ENCODE data around the gene COL7A1.

The COL7A1 gene

DNA sequence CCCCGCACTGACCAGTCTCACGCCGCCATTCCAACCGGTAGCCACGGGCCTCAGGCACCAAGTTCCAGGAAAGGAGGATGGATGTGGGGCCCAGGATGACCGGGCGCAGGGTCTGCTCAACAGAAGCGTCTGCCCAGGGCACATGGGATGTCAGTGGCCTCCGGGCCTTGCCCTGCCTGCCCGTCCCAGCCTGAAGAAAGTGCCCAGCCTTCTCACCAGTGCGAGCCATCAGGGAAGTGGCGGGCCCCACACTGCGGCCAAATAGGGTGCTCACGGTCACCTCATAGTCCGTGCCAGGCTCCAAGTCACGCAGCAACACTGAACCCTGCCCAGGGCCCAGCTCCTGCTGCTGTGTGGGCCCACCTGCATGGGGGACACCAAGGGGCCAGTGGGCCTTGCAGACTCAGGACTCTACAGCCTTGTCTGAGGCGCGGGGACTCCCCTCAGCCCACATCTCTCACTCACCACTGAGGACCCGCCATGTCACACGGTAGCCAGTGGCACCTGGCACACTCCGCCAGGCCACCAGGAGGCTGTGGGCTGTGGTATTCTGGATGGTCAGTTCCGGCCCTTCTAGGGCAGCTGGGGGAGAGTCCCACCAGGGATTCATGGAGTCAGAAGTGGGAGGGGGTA lies 3.1 kb downstream of the COL7A1 start:
- no peak for DNase-seq (ENCODE audit: low read depth)

DNA sequence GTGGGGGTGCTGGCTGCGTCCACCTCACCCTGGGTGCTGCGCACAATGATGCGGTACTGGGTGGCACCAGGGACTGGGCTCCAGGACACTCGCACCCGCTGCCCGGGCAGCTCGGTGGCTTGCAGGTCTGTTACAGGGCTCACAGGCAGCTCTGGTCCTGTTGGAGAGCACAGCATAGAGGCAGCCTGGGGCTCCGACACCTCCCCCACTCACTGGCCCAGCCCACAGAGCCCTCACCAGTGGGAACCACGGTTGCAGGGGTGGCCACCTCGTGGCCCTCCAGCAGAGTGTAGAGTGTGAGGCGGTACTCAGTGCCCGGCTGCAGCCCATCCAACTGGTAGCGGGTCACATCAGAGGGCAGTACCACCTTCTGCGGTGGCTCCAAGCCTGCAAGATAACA lies 3.7 kb downstream of the COL7A1 start:
- DNase-seq (ENCODE audit: low read depth) = no peak

DNA sequence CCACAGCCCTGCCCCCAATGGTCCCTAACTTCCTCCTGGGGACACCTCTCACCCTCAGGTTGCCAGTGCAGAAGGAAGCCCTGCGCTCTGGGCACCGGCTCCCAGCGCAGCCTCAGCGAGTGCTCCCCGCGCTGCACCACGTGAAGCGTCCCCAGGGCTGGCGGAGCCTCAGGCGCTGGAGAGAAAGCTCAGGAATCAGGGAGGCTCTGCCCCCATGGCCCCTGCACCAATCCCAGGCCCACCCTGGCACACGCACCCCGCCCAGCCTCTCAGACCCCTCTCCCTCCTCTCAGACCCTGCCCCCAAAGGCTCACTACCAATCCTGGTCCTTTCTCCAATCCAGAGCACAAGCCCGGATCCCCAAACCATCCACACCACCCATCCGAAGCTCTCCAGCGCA lies 6.9 kb downstream of the COL7A1 start:
- DNase-seq (ENCODE audit: low read depth) = no peak

- DNase-seq (ENCODE audit: low read depth) = no peak
These were observed 7.4 kb downstream of the COL7A1 start for GRCh38 chr3:48587686-48588085.

GRCh38 chr3:48585411-48585810 lies 9.7 kb downstream of the COL7A1 start:
- no peak for DNase-seq (ENCODE audit: low read depth)

DNA sequence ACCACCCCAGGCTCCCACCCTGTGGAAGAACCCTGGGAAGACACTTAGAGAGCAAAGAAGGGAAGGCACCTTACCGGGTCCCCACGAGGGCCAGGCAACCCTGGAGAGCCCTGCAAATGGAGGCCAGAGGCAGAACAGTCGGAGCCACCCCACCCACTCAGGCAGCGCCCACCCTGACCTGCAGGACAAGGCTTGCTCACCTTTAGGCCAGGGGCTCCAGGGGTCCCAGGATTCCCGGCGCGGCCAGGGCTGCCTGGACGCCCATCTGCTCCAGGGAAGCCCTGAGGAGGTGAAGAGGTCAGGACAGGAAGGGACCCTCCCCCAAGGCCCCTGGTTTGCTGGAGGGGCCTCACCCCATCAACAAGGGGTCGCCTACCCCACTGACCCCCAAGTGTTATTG lies 10.3 kb downstream of the COL7A1 start:
- no peak for DNase-seq (ENCODE audit: low read depth)

DNA sequence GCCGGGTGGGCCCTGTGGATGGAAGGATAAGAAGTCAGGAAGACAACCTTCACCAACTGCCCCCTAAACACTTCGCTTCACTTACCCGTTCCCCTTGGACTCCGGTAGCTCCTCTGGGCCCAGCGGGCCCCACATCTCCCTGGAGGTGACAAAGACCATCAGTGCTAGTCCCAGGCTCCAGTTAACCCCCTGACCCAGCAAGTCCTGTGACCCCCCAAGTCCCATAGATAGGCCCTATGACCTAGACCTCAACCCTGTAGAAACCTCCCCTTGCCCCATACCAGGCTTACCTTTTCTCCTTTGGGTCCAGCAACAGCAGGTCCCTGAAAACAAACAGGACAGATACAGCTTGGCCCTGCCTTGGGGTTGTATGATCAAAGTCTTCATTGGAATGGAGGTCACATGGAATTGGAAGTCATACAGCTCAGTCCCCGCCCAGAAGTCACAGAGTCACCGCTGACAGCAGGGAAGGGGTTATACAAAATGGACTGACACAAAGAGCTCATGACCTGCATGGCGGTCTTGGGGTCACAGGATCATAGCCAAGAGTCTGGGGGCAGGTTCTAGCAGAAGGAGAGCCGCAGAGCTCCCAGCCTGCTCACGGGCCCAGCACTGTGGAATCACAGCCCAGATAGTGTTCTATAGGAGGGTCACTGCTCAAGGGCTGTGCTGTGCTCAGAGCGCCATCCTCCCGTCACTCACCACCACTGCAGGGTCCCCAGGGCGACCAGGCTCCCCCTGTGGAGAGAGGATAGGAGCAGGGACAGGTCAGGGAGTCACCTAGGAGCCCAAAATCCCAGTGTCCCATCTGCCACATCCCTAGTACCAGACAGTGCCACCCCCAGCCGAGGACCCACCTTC lies 13.3 kb downstream of the COL7A1 start:
- no peak for DNase-seq (ENCODE audit: low read depth)

DNA sequence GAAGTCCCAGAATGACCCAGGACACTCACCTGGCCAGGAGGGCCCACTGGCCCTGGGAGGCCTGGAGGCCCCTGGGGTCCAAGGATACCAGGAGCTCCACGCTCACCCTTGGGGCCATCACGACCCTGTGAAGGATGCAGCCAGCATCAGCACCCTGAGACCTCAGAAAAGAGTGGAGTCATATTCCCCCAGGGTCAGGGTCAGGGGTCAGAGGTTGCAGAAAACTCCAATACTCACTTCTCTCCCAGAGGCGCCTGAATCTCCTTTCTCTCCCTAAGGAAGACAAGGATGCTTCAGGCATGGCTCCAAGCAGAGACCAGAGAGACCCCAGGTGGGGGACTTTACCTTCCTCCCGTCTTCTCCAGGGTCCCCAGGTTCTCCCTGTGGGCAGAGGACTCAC lies 18.5 kb downstream of the COL7A1 start:
- DNase-seq (ENCODE audit: low read depth) = no peak

GRCh38 chr3:48575366-48575765 lies 19.8 kb downstream of the COL7A1 start:
- no peak for DNase-seq (ENCODE audit: low read depth)

GRCh38 chr3:48573973-48574585 lies 21.1 kb downstream of the COL7A1 start:
- DNase-seq (ENCODE audit: low read depth) = no peak

DNA sequence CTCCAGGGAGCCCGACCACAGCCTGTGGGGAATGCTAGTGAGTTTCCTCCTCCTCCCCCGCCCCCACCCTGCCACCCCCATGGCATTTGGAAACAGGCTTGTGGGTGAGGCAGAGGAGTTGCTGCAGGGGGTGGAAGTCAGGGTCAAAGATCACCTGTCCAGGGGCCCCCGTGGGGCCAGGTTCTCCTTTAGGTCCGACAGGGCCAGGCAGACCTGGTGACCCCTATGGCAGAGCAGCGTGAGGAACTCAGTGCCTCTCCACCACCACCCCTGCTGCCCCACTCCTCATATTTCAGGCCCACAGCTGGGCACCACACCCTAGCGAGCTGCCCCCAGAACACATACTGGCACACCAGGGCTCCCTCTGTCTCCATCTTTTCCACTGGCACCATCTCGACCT lies 22.6 kb downstream of the COL7A1 start:
- no peak for DNase-seq (ENCODE audit: low read depth)

DNA sequence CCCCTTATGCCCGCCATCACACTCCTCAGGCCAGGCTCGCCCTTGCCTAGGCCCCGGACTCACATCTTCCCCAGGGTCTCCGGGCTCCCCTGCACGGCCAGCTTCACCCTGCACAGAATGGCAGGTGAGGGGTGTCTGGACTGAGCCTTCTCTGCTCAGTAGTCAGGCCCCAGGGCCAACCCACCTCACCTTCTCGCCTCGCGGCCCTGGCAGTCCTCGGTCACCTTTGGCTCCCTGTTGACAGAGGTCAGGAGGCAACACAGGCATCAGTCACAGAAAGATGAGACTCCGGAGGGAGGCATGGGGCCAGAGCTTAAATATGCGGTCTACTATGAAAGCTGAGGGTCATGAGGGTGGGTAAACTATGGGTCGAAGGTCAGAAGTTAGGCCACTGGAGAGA lies 23.2 kb downstream of the COL7A1 start:
- DNase-seq (ENCODE audit: low read depth) = no peak

GRCh38 chr3:48569808-48570450 lies 25.2 kb downstream of the COL7A1 start:
- no peak for DNase-seq (ENCODE audit: low read depth)

DNA sequence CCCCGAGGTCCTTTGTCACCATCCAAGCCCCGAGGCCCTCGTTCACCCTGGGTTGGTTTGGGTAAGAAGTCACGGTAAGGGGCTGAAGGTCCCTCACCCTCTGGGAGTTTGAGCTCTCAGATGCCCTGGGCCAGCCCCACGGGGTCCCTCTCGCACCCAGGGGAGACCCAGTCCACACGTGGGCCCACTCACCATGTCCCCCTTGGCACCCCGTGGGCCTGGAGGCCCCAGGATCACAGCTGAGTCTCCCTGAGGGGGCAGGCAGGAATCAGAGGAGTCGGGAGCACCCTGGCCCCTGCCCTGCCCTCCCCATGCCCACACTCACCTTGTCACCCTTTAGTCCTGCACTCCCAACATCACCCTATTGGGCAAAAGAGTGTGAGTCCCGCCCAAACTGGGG lies 25.7 kb downstream of the COL7A1 start:
- no peak for DNase-seq (ENCODE audit: low read depth)

DNA sequence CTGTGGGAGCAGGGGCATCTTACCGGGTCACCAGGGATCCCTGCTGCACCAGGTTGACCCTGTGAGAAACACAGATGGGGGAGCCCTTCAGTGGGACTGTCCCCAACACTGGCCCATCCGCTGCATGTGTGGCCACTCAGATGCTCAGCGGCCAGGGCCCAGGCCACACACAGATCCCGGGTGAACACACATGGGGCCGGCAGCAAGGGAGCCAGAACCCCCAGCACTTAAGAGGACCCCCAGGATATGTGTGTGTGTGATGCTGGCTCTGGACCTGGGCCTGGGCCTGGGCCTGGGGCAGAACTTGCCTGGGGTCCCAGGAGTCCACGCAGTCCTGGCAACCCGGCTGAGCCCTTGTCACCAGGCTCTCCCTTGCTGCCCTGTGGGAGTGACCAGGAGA lies 26.7 kb downstream of the COL7A1 start:
- no peak for DNase-seq (ENCODE audit: low read depth)

- no peak for DNase-seq (ENCODE audit: low read depth)
These were observed 27.6 kb downstream of the COL7A1 start for GRCh38 chr3:48567500-48567899.

DNA sequence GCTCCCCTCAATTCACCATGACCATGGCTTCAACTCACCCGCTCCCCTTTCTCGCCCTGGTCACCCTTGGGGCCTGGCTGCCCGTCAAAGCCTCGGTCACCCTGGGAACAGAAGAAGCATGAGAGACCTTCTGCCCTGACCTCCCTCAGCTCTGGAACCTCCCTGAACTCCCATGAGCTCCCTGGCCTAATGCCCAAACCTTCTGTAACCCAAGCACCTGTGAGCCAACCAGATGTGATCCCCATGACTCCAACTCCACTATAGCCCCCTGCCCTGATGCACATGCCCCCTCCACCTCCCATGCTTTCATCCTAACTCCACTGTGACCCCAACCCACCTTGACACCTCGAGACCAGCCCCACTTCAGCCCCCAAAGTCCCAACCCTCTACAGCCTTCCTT lies 28.0 kb downstream of the COL7A1 start:
- no peak for DNase-seq (ENCODE audit: low read depth)

DNA sequence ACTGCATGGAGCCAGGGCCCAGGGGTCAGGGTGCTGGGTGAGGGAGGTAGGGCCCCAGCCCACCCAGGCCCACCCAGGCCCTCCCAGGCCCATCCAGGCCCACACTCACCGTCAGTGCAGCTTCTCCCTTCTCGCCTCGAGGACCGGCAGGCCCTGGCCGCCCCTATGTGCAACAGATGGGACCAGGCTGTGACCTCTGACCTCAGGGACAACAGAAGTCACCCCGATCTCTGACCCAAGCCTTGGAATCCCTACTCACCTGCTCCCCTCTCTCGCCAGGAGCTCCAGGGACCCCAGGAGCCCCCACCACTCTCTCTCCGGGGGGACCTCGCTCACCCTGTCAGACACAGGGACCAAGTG lies 28.7 kb downstream of the COL7A1 start:
- no peak for DNase-seq (ENCODE audit: low read depth)

GRCh38 chr3:48565591-48566400 lies 29.3 kb downstream of the COL7A1 start:
- no peak for DNase-seq (ENCODE audit: low read depth)

GRCh38 chr3:48565186-48565585 lies 29.9 kb downstream of the COL7A1 start:
- no peak for DNase-seq (ENCODE audit: low read depth)

DNA sequence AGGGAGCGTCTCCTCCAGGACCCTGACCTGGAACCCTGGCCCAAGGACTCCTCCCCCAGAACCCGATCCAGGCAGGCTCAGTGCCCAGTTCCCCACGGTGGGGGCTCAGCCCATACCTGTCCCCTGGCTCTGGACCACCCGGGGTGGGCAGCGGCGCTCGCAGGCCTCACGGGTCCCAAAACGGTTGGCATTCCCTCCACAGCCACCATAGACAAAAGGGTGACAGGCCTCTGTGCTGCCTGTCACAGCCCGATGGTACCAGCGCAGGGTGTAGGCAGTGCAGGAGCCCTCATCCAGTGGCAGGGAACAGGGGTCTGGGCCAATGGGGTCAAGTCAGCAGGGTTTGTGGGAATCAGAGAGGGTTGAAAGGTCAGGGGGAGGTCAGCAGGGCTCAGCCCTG lies 30.5 kb downstream of the COL7A1 start:
- DNase-seq (ENCODE audit: low read depth) = no peak

GRCh38 chr3:48564022-48564421 lies 31.1 kb downstream of the COL7A1 start:
- no peak for DNase-seq (ENCODE audit: low read depth)
